SH-SY5Y (cell line): ENCODE results near the gene MRPS14.

Experiments used
- GATA2 ChIP-seq: IDR thresholded peaks from 2 replicates; pipeline ENCODE4 v1.6.1; 2011; ENCODE audit warnings: mild to moderate bottlenecking, low read depth, low read length
- GATA3 ChIP-seq: IDR thresholded peaks from 2 replicates; pipeline ENCODE4 v1.6.1; 2011; ENCODE audit warnings: low read depth, mild to moderate bottlenecking, low read length, moderate library complexity

- TF ChIP-seq GATA2 (no peak; the same call in 1 of the 2 replicates), GATA3 (no peak)
Measured at GRCh38 chr1:174999216-174999935, 23.8 kb downstream of the MRPS14 start.
